ENCODE results near the gene OR12D3.

Gene OR12D3, protein sequence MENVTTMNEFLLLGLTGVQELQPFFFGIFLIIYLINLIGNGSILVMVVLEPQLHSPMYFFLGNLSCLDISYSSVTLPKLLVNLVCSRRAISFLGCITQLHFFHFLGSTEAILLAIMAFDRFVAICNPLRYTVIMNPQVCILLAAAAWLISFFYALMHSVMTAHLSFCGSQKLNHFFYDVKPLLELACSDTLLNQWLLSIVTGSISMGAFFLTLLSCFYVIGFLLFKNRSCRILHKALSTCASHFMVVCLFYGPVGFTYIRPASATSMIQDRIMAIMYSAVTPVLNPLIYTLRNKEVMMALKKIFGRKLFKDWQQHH

DNA sequence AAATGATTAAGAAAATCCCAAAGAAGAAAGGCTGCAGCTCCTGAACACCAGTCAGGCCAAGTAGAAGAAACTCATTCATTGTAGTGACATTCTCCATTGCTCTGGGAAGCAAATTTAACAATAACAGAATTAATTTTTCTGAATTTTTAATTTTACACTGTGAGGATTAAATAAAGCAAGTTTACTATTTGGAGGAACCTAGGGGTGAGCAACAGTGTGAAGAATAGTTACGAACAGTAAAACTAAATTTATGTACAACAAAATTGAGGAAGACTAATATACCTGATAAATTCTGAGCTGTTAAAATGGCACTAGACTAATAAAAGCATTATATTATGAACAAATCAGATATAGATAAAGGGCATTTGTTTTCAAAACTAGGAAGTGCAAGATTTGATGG lies at the start of gene OR12D3:
OR12D3 (minus strand) TSS at position 101 of the 400 bp plus-strand sequence; CDS start at position 97, 4 bp downstream.
- no peak within 1 kb of the TSS for H3K27ac ChIP-seq
- TF ChIP-seq, protein P1, sequence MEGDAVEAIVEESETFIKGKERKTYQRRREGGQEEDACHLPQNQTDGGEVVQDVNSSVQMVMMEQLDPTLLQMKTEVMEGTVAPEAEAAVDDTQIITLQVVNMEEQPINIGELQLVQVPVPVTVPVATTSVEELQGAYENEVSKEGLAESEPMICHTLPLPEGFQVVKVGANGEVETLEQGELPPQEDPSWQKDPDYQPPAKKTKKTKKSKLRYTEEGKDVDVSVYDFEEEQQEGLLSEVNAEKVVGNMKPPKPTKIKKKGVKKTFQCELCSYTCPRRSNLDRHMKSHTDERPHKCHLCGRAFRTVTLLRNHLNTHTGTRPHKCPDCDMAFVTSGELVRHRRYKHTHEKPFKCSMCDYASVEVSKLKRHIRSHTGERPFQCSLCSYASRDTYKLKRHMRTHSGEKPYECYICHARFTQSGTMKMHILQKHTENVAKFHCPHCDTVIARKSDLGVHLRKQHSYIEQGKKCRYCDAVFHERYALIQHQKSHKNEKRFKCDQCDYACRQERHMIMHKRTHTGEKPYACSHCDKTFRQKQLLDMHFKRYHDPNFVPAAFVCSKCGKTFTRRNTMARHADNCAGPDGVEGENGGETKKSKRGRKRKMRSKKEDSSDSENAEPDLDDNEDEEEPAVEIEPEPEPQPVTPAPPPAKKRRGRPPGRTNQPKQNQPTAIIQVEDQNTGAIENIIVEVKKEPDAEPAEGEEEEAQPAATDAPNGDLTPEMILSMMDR (conservative IDR thresholded peaks at IDR 0.05) = no peak
- no peak for TF ChIP-seq ZFX (IDR thresholded peaks at IDR 0.05)

DNA sequence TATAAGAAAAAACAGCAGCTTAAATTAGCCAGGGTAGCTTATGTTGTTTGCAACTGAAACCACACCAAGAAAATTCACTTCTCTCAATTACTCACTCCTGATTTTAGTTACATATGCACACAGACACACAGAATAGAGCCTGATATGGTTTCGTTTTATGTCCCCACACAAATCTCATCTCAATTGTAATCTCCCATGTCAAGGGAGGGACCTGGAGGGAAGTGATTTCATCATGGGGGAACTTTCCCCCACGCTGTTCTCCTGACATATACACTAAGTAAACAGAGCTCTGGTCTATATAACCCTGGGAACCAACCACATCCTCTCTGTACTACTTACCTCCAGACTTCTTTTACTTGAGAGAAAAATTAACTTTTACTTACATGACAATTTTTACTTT lies 49.5 kb upstream of the OR12D3 start:
- TF ChIP-seq, protein P1 (conservative IDR thresholded peaks at IDR 0.05) = no peak
- no peak for TF ChIP-seq ZFX (IDR thresholded peaks at IDR 0.05)
- no peak overlapping the region for H3K27ac ChIP-seq

DNA sequence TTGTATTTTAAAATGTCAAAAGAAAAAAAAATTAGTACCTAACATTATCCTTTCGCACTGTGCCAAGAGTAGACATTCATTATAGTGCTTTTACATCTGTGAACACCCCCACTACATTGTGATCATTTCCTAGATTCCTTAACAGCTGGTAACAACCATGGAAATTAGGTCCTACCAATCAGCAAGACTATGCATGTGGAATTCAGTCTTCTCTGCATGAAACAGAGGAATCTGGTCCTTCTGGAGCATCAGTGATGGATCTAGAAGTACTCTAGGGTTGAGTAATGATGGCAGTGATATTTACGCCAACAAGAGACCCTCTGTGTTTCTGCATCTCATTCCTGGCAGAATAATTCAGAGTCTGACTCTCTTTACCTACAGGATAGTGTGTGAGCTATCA lies 49.1 kb upstream of the OR12D3 start:
- TF ChIP-seq, protein P1 (conservative IDR thresholded peaks at IDR 0.05) = no peak
- TF ChIP-seq ZFX (IDR thresholded peaks at IDR 0.05) = no peak
- H3K27ac ChIP-seq = no peak overlapping the region

DNA sequence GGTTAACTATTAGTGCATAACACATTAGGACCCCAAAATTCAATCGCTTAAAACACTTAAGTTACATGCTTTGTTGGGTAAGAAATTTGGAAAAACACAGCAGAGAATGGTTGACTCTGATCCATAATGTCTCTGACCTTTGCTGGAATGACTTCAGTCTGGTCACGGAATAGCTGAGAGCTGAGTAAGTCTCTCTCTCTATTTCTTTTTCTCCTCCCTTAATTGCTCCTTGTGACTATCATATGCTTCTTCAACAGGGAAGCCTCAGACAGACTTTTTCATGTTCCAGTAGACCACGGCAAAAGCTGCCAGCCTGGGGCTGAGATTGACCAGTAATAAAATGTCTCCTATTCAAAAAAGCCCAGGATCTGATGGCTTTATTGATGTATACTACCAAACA lies 44.4 kb upstream of the OR12D3 start:
- H3K27ac ChIP-seq = no peak overlapping the region
- TF ChIP-seq, protein P1 (conservative IDR thresholded peaks at IDR 0.05) = no peak
- no peak for TF ChIP-seq ZFX (IDR thresholded peaks at IDR 0.05)

DNA sequence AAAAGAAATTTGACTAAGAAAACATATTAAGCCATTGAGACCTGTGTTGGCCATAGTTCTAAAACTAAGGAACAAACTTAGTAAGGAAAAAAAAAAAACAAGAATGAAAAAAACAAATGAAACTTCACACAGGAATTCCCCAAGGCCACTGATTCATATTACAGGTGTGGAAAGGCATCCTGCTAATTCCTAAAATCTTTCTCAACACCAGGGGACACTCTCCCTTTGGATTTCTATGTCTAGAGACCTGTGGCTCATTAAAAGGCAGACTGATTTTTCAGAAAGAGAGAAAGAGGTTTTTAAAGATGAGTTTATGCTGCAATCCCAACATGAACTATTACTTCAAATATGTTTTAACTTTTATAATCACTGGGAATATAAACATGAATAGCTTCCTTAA lies 39.5 kb upstream of the OR12D3 start, which contains the start of gene OR12D1:
OR12D1 (plus strand) TSS at position 341 of the 400 bp plus-strand sequence.
- no peak within 1 kb of the TSS for H3K27ac ChIP-seq
- TF ChIP-seq ZFX (IDR thresholded peaks at IDR 0.05) = no peak
- TF ChIP-seq, protein P1 (conservative IDR thresholded peaks at IDR 0.05) = peak; percentile 46

DNA sequence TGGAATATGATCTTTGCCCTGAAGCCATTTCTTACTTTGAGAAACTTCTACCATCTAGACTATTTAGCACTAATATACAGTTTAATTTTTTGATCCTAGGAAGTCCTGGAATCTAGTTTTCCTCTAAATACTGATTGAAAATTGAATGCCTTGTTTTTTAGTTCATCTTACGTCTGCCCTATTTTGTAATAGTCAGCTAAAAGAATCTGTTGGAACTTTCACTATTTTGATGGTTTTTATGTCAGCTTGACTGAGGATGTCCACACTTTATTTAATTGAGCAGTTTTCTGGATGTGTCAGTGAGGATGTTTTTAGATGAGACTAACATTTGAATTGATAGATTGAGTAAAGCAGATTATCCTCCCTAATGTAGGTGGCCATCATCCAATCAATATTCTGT lies 28.7 kb upstream of the OR12D3 start:
- TF ChIP-seq, protein P1 (conservative IDR thresholded peaks at IDR 0.05) = no peak
- no peak for TF ChIP-seq ZFX (IDR thresholded peaks at IDR 0.05)
- no peak overlapping the region for H3K27ac ChIP-seq

DNA sequence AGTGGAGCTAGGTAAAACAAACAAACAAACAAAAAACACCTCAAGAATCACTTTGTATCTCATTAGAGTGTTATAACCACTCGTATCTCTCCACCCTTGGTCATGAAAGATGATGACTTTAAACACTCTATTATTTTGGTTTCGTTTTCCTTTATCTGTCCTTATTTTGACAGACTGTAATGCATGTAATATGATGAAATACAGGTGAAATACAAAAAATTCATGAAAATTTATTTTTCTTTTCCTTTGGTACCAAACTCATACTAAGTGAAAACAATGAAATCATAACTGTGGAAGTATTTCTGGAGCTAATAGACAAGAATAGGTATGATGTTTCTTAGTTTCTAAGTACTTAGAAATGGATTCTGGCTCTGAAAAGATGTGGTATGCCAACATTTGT lies 24.4 kb upstream of the OR12D3 start:
- TF ChIP-seq, protein P1 (conservative IDR thresholded peaks at IDR 0.05) = no peak
- no peak overlapping the region for H3K27ac ChIP-seq
